Stimulated activated naive CD4-positive, alpha-beta T cell treated with Interleukin-2 at 50 U/mL for 16 hours (primary cell): ENCODE measurements around the gene SLC38A8.

Experiments
- DNase-seq: peaks from one replicate; lab custom pipeline; 2025; lab: John Stamatoyannopoulos, UW

Gene SLC38A8

GRCh38 chr16:83996481-83997252 lies 45.9 kb downstream of the SLC38A8 start:
- no peak for DNase-seq

GRCh38 chr16:83995754-83996153 lies 46.8 kb downstream of the SLC38A8 start:
- no peak for DNase-seq

- no peak for DNase-seq
These were observed 47.9 kb downstream of the SLC38A8 start for GRCh38 chr16:83994703-83995102.

- no peak for DNase-seq
These were observed 48.5 kb downstream of the SLC38A8 start for GRCh38 chr16:83994087-83994486.

- no peak for DNase-seq
These were observed 50.0 kb downstream of the SLC38A8 start for GRCh38 chr16:83992624-83993023.

GRCh38 chr16:83990492-83990891 lies 52.1 kb downstream of the SLC38A8 start:
- no peak for DNase-seq

GRCh38 chr16:83989300-83989699 lies 53.3 kb downstream of the SLC38A8 start:
- DNase-seq: no peak

GRCh38 chr16:83983491-83983890 lies 59.1 kb downstream of the SLC38A8 start:
- no peak for DNase-seq

- DNase-seq: no peak
These were observed 60.8 kb downstream of the SLC38A8 start for GRCh38 chr16:83981799-83982198.

GRCh38 chr16:83980794-83981193 lies 61.8 kb downstream of the SLC38A8 start:
- DNase-seq: no peak

- no peak for DNase-seq
These were observed 63.2 kb downstream of the SLC38A8 start for GRCh38 chr16:83979441-83979840.

GRCh38 chr16:83978401-83978904 lies 64.1 kb downstream of the SLC38A8 start:
- no peak for DNase-seq

- DNase-seq: no peak
These were observed 65.4 kb downstream of the SLC38A8 start for GRCh38 chr16:83977056-83977815.

- no peak for DNase-seq
These were observed 66.9 kb downstream of the SLC38A8 start for GRCh38 chr16:83975590-83976260.

GRCh38 chr16:83974475-83974874 lies 68.1 kb downstream of the SLC38A8 start:
- DNase-seq: no peak

GRCh38 chr16:83973581-83974385 lies 68.8 kb downstream of the SLC38A8 start:
- DNase-seq: no peak

GRCh38 chr16:83973077-83973476 lies 69.5 kb downstream of the SLC38A8 start:
- DNase-seq: no peak

GRCh38 chr16:83972256-83973008 lies 70.2 kb downstream of the SLC38A8 start:
- DNase-seq: no peak

GRCh38 chr16:83971165-83972130 lies 71.1 kb downstream of the SLC38A8 start:
- DNase-seq: no peak

GRCh38 chr16:83970430-83970815 lies 72.2 kb downstream of the SLC38A8 start:
- no peak for DNase-seq
